Hindlimb muscle (tissue), 1 donor: Measurements from ENCODE around the gene UNKL. TPM values are rescaled to one million over a fixed set of nuclear protein-coding genes. Genes with fewer than 3 reads are reported as not detected.

ENCODE experiments used
- DNase-seq: peaks from one replicate; pipeline ENCODE4 v3.0.0-alpha.2; 2013
- polyA plus RNA-seq: library from polyadenylated mRNA; unstranded; fragments of 120-200 nt; gene quantifications from one replicate; pipeline ENCODE4 v1.2.1, GENCODE V29; 2013; ENCODE audit not compliant: insufficient read length

UNKL gene
- polyA plus RNA-seq, 1 donor = 9.8 TPM

DNA sequence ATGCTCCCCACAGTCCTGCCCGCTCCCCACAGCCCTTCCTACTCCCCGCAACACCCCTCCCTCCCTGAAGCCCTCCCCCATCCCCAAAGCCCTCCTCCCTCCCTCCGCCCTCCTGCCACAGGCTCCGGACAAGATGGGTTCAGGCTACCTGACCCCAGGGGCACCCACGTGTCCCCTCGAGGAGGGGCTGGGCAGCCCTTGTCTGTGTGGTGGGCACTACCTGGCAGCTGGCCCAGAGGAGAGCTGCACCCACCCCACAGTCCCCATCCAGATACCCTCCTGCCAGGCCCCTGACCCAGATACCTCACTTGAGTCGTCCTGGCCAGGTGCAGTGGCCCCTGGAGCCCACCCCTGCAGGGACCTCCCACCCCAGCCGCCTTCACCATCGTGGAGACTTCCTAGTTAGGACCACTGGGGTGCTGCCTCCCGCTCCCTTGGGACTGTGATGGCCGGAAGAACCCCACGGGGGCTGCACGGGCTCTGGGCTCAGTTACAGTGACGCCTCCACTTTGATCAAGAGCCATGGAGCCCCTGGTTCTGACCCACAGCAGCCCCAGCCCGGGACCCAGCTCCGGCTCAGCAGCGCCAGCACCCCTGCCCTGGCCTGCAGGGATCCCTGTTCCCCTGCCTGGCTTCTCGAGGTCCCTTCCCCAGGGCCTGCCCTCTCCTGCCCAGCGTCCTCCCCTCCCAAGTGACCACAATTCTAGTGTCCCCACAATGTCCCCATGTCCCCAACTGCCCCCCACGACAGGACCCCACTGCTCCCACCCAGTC is 17.2 kb upstream of the UNKL start:
- DNase-seq = no peak

DNA sequence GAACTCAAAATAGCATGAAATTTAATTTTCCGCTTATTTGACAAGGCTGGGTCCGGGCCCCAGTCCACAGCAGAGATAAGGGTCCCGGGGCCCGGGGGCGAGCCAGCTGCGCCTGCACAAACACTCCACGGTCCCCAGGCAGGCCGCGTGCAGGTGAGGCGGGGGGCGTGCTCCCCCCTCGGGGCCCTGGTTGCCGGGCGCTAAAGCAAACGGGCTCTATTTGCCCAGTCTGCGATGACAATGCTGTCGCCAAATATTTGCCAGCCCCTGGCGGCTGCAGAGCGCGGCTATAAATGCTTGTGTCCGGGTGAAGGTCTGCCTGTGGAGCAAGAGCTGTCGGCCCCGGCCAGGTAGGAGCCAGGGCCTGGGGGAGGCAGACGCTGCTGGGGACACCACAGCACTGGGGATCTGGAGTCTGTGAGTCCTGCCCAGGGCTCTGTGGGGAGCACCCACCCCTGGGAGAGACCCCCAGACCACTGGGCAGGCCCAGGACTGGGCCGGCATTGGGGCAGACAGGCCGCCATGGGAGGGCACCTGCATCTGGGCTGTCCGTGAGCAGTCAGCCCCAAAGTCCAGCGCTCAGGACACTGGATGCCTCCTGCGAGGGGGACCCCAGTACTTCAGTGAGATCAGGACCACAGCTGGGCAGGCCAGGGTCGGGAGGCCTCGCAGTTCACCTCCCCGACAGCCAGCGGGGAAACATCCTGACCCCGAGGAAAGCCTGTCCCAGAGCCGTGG is 16.4 kb upstream of the UNKL start, which contains the start of gene PERCC1:
Gene PERCC1 (plus strand): TSS at position 320 of the 738 bp plus-strand sequence. CDS start 1,516 bp downstream, outside the sequence.
- DNase-seq = no peak

DNA sequence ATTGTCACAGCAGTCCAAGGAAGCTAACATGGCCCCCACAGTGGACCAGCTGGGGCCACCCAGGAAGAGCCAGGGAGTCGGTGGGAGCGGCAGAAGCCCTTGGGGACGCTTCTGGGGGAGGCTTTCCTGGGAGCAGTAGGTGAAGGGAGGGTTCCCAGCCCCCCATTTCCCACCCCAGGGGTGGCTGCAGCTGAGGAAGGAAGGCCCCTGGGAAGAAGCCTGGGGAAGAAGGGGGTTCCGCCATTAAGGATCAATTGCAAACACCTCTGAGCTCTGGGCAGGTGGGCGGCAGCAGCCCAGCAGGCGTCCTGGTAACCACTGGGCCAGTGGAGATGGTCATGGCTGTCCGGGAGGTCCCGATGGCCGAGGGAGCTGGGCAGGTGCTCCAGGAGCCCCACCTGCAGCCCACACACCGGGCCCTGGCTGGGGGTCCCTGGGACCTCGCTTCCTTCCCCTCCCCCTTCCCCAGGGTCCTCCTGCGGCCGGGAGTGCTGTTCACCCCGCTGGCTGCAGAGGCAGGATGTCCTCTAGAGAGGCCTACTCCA is 15.8 kb upstream of the UNKL start:
- no peak for DNase-seq

DNA sequence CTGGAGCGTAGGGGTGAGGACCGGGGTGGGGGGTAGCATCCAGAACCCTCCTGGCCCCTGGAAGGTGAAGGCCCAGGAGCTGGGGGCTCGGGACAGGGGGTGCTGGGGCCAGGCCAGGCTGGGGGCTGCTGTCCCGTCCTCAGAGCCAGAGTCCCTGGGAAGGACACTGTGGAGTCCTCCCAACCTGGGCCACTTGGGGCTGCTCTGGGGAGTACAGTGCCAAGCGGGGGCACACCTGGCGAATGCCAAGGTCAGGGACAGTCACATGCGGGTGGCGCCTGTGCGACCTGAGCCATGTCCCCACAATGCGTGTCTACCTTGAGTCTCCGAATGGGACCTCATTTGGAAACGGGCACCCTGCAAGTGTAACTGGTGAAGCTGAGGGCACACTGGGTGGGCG is 15.1 kb upstream of the UNKL start:
- DNase-seq = no peak

DNA sequence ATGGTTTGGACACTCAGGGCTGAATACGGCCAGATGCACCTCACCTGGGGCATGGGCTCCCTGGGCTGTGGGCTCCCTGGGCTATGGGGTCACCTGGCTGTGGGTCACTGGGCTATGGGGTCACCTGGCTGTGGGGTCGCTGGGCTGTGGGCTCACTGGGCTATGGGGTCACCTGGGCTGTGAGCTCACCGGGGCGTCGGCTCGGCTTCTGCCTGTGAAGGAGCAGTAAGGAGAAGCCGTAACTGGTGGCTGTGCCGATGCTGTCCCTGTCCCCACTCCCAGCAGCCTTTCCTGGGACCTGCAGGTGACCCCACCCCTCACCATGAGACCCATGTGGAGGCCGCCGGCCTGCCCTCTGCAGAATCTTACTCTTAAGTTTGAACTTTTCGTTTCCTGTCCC is 14.5 kb upstream of the UNKL start:
- DNase-seq = no peak

DNA sequence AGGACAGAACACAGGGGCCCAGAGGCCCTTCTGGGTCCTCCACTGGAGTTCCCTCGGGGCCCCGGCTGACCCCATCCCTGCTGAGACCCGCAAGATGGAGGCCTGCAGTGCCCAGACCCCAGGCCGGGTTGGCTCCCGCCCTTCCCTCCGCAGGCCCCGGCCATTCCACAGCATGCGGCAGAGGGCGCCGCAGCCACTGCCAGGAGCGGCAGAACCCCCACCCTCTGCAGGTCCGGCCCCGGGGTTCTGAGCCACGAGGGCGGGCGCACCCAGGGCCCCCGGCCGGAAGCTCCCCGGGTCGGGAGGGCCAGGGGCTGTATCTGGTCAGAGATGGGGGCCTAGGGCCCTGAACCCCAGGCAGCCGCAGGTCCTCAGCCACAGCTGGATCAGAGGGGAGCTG is 14.0 kb upstream of the UNKL start:
- no peak for DNase-seq

DNA sequence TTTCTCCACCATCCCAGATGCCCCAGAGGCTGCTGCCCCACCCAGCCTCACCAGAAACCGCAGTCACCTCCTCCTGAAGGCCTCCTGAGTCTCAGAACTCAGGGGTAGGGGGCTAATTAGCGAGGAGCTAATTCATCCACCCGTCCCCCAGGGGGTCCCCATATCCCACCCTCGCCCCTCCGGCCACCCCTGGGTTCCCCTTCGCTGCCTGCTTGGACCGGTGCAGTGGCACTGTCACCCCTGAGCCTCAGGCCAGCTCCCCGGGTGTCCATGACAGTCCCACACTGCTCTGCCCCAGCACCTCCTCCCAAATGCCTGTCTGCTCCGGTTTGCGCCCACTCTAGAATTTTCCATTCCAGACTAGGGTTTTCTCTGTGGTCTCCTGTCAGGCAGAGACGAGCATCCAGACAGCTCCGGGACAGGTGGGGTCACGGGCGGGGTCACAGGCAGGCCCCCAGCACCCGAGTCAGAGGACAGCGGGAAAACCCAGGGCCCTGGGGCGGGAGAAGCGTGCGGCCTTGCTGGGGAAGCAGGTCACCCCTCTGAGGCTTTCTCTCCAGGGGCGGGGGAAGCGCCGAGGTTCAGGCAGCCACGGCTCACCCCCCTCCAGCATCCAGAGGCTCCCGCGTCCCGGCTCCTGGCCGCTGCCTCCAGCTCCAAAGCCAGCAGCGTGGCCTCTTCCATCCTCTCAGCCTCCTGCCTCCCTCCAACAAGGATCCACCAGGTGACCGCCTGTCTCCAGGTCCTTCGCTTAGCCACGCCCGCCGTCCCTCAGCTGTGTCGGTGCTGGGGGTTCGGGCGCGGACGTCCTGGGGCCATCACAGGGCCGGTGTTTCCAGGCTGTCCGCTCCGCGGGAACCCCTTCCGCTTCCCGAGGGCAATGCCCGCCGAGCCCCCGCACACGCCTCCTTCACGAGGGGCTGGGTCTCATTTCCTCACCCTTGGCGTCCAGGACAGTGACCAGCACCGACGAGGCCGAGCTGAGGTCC is 13.3 kb upstream of the UNKL start:
- no peak for DNase-seq

DNA sequence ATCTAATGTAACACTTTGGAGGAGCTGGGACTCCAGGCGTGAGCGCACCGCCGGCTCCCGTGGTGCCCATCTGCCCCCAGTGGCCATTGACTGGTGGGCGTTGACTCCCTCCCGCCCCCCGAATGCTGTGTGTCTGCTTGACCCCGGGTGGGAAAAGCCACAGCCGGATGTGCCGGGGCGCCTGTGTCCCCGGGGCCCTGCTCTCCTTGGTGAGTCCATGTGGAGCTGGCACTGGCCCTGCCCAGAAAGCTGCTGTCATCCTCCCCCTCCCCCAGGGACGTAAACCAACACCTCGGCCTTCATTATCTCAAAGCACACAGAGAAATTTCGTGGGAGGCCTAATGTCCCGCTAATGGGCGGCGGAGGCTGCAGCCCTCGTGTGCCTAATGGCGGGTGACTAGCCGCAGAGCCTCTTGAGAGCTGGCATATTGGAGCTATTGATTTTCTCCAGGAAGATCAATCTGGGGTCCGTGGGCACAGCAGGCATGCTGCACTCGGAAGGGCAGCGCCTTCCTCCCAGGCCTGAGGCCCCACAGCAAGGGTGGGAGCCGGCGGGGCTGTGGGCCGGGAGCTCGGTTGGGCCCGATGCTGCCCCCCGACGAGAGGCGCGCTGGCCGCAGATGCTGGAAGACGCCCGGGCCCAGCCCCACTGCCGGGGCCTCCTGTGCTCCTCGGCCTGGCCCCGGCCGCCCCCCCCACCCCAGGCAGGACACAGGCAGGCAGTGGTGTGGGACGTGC is 12.4 kb upstream of the UNKL start:
- no peak for DNase-seq

DNA sequence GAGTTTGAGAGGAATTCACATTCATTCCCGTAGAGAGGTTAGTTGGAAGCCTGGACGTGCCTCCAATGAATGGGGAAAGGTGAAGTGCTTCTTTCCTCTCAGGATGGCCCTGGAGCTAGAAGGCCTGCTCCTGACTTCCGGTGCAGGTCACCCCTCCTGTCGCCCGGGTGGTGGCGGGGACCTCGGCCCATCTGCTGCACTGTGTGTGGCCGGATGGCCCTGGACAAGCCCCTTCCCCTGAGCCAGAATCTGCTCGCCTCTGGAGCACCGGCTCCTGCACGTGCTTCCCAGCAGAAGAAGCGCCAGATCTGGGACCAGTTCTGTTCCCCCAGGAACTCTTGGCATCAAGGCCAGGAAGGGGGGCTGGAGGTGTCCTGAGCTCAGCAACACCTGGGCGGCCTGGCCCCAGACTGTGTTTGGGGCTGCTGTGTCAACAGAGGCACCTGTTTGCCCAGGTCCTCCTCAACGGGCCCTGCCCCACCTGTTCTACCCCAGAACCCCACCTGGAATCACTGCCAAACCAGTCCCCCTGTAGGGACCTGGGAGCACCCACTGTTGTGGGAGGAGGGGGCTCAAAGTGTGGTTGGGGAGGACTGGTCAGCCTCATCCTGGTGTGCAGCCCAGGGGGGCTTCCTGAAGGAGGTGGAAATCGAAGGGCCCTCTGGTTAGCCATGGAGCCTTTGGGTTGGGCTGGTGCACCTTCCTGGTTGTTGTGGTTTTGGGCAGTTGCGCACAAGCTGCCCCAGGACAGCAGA is 11.3 kb upstream of the UNKL start:
- no peak for DNase-seq

DNA sequence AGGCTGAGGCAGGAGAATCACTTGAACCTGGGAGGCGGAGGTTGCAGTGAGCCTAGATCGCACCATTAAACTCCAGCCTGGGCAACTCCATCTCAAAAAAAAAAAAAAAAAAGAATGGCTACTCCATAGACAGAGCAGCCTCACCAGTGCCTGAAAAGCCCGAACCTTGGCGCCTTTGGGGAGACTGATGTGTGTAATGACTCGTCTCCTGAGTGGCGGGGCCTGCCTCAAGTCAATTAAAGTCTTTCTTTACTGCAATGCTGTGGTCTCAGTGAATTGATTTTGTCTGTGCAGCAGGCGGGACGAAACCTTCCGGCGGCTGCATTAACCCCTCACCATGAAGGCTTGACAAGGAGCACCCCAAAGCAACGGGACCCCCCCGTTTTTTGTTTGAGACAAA is 9.5 kb upstream of the UNKL start:
- no peak for DNase-seq

DNA sequence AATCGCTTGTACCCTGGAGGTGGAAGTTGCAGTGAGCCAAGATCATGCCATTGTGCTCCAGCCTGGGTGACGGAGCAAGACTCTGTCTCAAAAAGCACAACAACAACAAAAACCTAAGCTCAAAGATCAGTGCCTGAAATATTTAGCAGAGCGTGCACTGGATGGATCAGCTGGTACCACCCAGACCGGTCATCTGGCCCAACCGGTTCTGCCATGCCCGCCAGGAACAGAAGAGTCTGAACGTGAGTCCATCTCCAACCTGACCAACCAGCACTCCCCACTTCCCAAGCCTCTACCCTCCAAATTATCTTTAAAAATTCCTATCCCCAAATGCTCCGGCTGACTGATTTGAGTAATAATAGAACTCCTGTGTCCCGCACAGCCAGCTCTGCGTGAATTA is 7.6 kb upstream of the UNKL start:
- DNase-seq = no peak

DNA sequence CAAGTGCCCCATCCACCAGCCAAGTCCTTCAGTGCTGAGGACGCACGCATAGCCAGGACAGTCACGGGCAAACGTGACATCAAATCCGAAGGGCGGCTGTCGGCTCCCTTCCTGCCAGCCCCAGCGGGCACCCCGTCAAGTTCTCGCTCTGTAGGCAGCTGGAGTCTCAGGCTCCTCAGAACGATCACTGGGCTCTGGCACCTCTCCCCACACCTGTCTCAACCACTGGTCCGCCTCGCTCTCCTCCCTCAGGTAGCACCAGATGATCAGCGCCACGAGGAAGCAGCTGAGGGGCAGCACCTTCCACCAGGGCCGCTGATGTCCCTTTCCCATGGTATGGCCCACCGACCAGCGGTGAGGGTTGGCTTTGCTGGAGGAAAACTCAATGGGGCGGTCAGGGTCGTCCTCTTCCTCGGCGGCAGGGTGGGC is 5.6 kb upstream of the UNKL start:
- no peak for DNase-seq

DNA sequence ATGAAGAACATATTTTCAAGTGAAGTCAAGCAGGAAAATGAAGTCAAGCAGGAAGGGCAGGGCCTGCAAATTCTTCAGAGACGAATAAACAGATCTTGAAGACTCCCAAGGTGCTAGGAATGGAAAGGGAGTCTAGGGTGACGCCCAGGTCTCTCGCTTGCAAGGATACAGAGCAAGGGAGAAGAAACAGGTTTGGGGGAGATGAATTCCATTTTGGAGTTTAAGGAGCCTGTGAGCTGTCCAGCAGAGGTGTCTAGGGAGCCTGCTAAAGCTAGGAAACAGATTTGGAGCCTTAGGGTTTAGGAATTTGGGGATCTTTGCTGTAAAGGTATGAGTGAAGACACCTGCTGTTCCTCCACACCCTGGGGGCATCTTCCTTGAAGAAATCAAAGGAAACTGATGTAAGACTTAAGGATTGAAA is 2.0 kb upstream of the UNKL start:
- no peak for DNase-seq

DNA sequence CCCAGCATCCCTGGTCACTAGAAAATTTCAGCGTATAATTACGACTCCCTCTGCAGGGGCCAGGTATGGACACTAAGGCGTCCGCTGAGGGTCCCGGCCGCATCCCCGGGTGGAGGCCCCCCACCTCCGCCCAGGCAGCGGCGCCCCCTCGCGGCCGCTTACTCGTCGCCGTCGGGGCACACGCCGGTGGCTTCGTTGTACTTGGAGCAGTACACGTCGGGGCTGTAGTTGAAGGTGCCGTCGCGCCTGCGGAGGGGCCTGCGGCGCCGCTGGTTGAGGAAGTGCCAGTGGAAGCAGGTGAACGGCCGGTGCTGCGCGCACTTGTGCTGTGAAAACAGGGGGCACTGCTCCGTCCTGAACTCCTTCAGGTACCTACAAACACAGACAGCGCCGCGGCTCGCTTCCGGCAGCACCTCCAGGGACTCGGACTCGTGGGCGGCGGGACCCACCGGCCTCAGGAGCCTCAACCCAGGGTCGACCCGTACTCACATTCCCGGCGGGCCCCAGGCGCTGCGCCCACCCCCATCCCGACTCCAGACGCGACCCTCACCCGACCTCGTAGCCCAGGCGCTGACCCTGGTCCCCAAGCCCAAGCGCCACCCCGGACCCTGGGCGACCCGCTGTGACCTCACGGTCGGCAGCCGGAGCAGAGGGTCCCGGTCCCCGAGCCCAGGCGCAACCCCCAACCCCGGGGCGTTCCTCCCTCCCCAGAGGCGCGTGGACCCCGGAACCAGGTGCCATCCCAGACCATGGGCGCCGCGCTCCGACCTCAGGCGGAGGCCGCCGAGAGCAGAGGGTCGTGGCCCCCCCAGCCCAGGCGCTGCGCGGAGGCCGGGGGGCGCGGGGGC is 596 bp downstream of the UNKL start:
- no peak for DNase-seq

DNA sequence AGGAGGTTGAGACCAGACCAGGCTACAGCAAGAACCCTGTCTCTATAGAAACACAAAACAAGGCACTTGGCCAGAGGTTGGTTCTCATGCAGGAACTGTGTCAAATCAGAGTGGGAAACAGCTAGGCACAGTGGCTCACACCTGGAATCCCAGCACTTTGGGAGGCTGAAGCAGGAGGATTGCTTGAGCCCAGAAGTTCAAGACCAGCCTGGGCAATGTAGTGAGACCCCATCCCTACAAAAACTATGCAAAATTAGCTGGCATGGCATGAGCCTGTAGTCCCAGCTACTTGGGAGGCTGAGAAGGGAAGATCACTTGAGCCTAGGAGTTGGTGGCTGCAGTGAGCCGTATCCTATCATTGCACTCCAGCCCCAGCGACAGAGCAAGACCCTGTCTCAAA is 1.7 kb downstream of the UNKL start:
- DNase-seq = no peak

DNA sequence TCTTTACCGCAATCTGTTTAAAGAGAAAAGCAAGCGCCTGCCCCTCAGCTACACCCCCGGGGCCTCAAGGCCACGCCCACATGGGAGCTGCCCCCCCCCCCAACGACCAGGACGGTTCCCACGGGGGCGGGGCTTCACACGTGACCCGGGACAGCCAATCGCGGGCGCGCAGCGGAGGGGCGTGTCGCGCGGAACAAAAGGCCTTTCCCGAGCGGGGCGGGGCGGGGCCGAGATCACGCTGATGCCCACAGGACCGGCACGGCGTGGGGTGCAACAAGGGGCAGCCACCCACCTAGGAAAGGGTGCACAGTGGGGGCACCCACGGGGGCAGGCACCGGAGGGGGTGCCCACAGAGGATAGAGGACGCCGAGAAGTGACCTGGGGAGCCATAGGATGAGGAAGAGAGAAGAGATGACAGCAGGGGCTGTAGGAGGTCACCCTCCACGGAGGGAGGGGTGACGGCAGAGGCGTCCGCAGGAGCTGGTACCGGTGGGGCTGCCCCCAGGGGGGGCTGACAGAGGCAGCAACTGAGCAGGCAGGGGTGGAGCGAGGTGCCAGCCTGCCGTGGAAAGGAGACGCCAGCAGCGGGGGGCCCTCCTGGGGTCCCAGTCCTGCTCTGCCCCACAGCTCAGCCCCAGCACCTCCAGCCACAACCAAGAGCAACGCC is 6.2 kb downstream of the UNKL start:
- peak; percentile 86 for DNase-seq

DNA sequence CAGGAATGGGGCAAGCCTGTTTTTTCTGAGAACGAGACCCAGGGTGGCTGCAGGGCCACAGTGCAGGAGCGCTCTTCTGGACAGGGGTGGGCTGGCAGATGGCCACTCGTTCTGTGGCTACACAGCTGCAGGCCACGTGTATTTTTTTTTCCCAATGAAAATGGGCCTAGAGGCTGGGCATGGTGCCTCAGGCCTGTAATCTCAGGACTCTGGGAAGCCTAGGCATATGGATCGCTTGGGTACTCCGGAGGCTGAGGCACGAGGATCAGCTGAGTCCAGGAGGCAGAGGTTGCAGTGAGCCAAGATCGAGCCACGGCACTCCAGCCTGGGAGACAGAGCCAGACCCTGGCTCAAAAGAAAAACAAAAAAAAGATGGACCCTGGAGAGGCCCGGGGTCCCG is 6.8 kb downstream of the UNKL start:
- DNase-seq = no peak

DNA sequence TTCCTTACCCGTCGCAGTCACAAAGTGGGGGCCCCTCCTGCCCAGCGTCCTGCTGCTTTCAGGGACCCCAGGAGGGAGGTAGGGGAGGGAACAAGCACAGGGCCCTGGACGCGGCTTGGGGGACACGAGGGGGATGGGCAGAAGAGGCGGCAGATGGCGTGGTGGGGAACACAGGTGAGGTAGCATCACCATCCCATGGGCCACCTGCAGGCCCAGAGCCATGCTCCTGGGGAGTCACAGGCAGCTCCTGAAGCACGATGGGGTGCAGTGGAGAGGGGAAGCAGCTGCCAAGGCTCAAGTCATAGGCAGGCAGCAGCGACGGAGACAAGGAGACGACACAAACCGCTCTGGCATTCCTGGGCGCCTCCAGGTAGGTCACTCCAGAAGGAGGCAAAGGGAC is 10.8 kb downstream of the UNKL start:
- DNase-seq = no peak

DNA sequence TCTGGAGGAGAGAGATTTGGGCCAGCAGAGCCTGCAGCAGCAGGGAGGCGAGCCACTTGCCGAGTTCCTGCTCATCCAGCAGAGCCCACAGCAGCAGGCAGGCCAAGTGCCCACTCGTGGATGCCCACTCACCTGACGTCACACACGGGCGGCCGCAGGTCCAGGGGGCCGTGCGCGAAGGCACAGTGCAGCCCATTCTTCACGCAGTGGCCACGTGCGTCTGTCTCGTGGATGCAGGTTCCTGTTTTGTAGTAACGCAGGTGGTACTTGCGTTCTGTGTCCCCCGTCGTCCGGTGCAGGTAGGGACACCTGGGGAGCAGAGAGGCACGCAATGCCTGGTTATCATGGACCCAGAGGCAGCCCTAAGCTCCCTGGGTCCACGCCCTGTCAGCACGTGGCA is 11.5 kb downstream of the UNKL start:
- DNase-seq = no peak

DNA sequence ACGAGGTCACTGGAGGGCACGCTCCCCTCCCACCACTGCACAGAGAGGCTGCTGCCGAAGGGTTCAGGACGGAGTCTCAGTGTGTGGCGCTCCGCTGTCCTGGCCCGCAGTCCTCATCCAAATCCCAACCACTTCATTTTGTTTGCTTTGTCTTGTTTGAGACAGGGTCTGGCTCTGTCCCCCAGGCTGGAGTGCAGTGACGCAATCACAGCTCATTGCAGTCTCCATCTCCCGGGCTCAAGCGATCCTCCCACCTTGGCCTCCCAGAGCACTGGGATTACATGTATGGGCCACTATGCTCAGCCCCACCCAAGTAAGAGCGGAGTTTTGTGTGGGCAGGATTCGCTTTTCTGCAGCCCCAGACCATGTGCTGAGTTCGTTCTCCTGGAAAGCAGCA is 12.7 kb downstream of the UNKL start:
- DNase-seq = no peak
